ENCODE measurements around the gene NEK3. TPM values are rescaled to one million over a fixed set of nuclear protein-coding genes. Genes with fewer than 3 reads are reported as not detected.
"Not testable (repeated sequence)": the region's sequence is repeated elsewhere in the genome, so short reads cannot be mapped to it uniquely, and the experiment has no call there.

NEK3 gene
- total and polyA plus RNA-seq, 4 donors: 3.0 to 4.4 (median 3.9) TPM

GRCh38 chr13:52173970-52174369 lies 14.6 kb upstream of the NEK3 start:
- not testable (repeated sequence) for H3K9me3 ChIP-seq (ENCODE audit: control insufficient read depth in 4 of 4, low read length in 3 of 4); H3K9ac ChIP-seq (ENCODE audit: low read depth in 1 of 2, low read length in 2 of 2); H3K36me3 ChIP-seq (ENCODE audit: control insufficient read depth in 4 of 4, insufficient read depth in 3 of 4, low read depth in 1 of 4, low read length in 3 of 4); H3K4me3 ChIP-seq (ENCODE audit: low read depth in 1 of 3, low read length in 3 of 3); H3K27me3 ChIP-seq (ENCODE audit: control insufficient read depth in 4 of 4, insufficient read depth in 4 of 4, low read length in 3 of 4); DNase-seq (ENCODE audit: low spot score)
- peaks cover 2 to 23% (median 17%) of the 10 kb centered on the region in 4 donors for H3K4me1 ChIP-seq (ENCODE audit: control insufficient read depth in 4 of 4, insufficient read depth in 4 of 4, low read length in 3 of 4)
- peak overlapping the region in 1 of 2 donors; percentile 11 for H3K27ac ChIP-seq (ENCODE audit: low read depth in 1 of 2, low read length in 2 of 2)
- 68% methylated on average over 6 of the region's 6 CpGs for WGBS

- TF ChIP-seq HNF4A (conservative IDR thresholded peaks at IDR 0.05) (peak; percentile 48 to 51), ZBTB33 (IDR thresholded peaks at IDR 0.05) (no peak), RAD21 (IDR thresholded peaks at IDR 0.05) (peak; percentile 16 to 19), SP1 (IDR thresholded peaks at IDR 0.05) (peak; percentile 24), FOXA1 (IDR thresholded peaks at IDR 0.05) (no peak), TAF1 (conservative IDR thresholded peaks at IDR 0.05) (no peak)
- Histone ChIP-seq H3K4me1 (ENCODE audit: control insufficient read depth in 4 of 4, insufficient read depth in 4 of 4, low read length in 3 of 4) (peaks cover 2 to 23% (median 17%) of the 10 kb centered on the region in 4 donors), H3K27me3 (ENCODE audit: control insufficient read depth in 4 of 4, insufficient read depth in 4 of 4, low read length in 3 of 4) (no peaks in the 10 kb centered on the region), H3K9ac (ENCODE audit: low read depth in 1 of 2, low read length in 2 of 2) (peak overlapping the region in 1 of 2 donors; percentile 44), H3K9me3 (ENCODE audit: control insufficient read depth in 4 of 4, low read length in 3 of 4) (no peaks in the 10 kb centered on the region), H3K27ac (ENCODE audit: low read depth in 1 of 2, low read length in 2 of 2) (peak overlapping the region in 1 of 2 donors; percentile 2), H3K4me3 (ENCODE audit: low read depth in 1 of 3, low read length in 3 of 3) (no peak overlapping the region), H3K36me3 (ENCODE audit: control insufficient read depth in 4 of 4, insufficient read depth in 3 of 4, low read depth in 1 of 4, low read length in 3 of 4) (peaks cover 3 to 10% (median 7%) of the 10 kb centered on the region in 4 donors)
- WGBS: 37% methylated on average over 3 of the region's 3 CpGs
- DNase-seq (ENCODE audit: low spot score): no peak
Observed at GRCh38 chr13:52173373-52173772, 14.0 kb upstream of the NEK3 start.

- WGBS: 56% methylated on average over 1 of the region's 1 CpG
Observed at GRCh38 chr13:52171686-52172085, 12.3 kb upstream of the NEK3 start.

GRCh38 chr13:52170828-52171391 lies 11.5 kb upstream of the NEK3 start:
- WGBS: 89% methylated on average over 1 of the region's 1 CpG
- H3K9ac ChIP-seq (ENCODE audit: low read depth in 1 of 2, low read length in 2 of 2); H3K36me3 ChIP-seq (ENCODE audit: control insufficient read depth in 4 of 4, insufficient read depth in 3 of 4, low read depth in 1 of 4, low read length in 3 of 4): not testable (repeated sequence)

More at GRCh38 chr13:52171686-52172085, 12.3 kb upstream of the NEK3 start:
- not testable (repeated sequence) for DNase-seq (ENCODE audit: low spot score); H3K27me3 ChIP-seq (ENCODE audit: control insufficient read depth in 4 of 4, insufficient read depth in 4 of 4, low read length in 3 of 4); H3K9me3 ChIP-seq (ENCODE audit: control insufficient read depth in 4 of 4, low read length in 3 of 4); H3K36me3 ChIP-seq (ENCODE audit: control insufficient read depth in 4 of 4, insufficient read depth in 3 of 4, low read depth in 1 of 4, low read length in 3 of 4); H3K4me3 ChIP-seq (ENCODE audit: low read depth in 1 of 3, low read length in 3 of 3)
- Histone ChIP-seq H3K4me1 (ENCODE audit: control insufficient read depth in 4 of 4, insufficient read depth in 4 of 4, low read length in 3 of 4) (peaks cover 2 to 23% (median 17%) of the 10 kb centered on the region in 4 donors), H3K27ac (ENCODE audit: low read depth in 1 of 2, low read length in 2 of 2) (peak overlapping the region; percentile 18 to 46), H3K9ac (ENCODE audit: low read depth in 1 of 2, low read length in 2 of 2) (peak overlapping the region in 1 of 2 donors; percentile 22)
- TF ChIP-seq JUND (IDR thresholded peaks at IDR 0.05) (peak in 1 of 2 donors; percentile 27), SP1 (IDR thresholded peaks at IDR 0.05) (peak; percentile 19), RXRA (IDR thresholded peaks at IDR 0.05) (peak in 1 of 2 donors; percentile 42), ATF3 (IDR thresholded peaks at IDR 0.05) (peak; percentile 4), HNF4A (conservative IDR thresholded peaks at IDR 0.05) (peak; percentile 20 to 41)

More at GRCh38 chr13:52170828-52171391, 11.5 kb upstream of the NEK3 start:
- H3K27ac ChIP-seq (ENCODE audit: low read depth in 1 of 2, low read length in 2 of 2); H3K4me3 ChIP-seq (ENCODE audit: low read depth in 1 of 3, low read length in 3 of 3); DNase-seq (ENCODE audit: low spot score); H3K9me3 ChIP-seq (ENCODE audit: control insufficient read depth in 4 of 4, low read length in 3 of 4); H3K27me3 ChIP-seq (ENCODE audit: control insufficient read depth in 4 of 4, insufficient read depth in 4 of 4, low read length in 3 of 4): not testable (repeated sequence)
- peaks cover 2 to 23% (median 17%) of the 10 kb centered on the region in 4 donors for H3K4me1 ChIP-seq (ENCODE audit: control insufficient read depth in 4 of 4, insufficient read depth in 4 of 4, low read length in 3 of 4)
